Activated CD4-positive, alpha-beta T cell treated with anti-CD3 and anti-CD28 coated beads, Interleukin-2, amount 50 U/mL, for 48 hours (primary cell): ENCODE measurements around the gene NUDT22.

Experiments used
- DNase-seq, 2 experiments: peaks; one replicate each; pipeline ENCODE4 v3.0.0-alpha.2; 2020

The NUDT22 gene

GRCh38 chr11:64225608-64226506, at the start of gene NUDT22, which contains the start of gene TRPT1:
Gene NUDT22, plus strand, starts transcription at chr11:64226274. Its CDS starts 379 bp downstream, at chr11:64226653.
Gene TRPT1, minus strand, starts transcription at chr11:64226186. Its CDS starts 326 bp downstream, at chr11:64225860.
- peak; percentile 96 for DNase-seq

GRCh38 chr11:64176751-64177150, 49.3 kb upstream of the NUDT22 start:
- no peak for DNase-seq

GRCh38 chr11:64178203-64178602, 47.9 kb upstream of the NUDT22 start:
- no peak for DNase-seq

- no peak for DNase-seq
Measured at GRCh38 chr11:64178951-64179639, 47.0 kb upstream of the NUDT22 start.

- DNase-seq: no peak
Measured at GRCh38 chr11:64180891-64181290, 45.2 kb upstream of the NUDT22 start.

GRCh38 chr11:64181506-64182411, 44.3 kb upstream of the NUDT22 start:
- DNase-seq: peak; percentile 48 to 60

GRCh38 chr11:64183890-64184289, 42.2 kb upstream of the NUDT22 start:
- no peak for DNase-seq

- no peak for DNase-seq
Measured at GRCh38 chr11:64185175-64185692, 40.8 kb upstream of the NUDT22 start.

GRCh38 chr11:64185693-64186491, 40.2 kb upstream of the NUDT22 start, which contains the start of gene STIP1:
Gene STIP1, plus strand, starts transcription at chr11:64186171. Its CDS starts 91 bp downstream, at chr11:64186262.
- DNase-seq: peak; percentile 98 to 99

- DNase-seq: peak; percentile 48 to 61
Measured at GRCh38 chr11:64186492-64187165, 39.4 kb upstream of the NUDT22 start.

GRCh38 chr11:64192434-64192833, 33.6 kb upstream of the NUDT22 start:
- no peak for DNase-seq

- no peak for DNase-seq
Measured at GRCh38 chr11:64196626-64197025, 29.4 kb upstream of the NUDT22 start.

- DNase-seq: no peak
Measured at GRCh38 chr11:64198511-64198910, 27.6 kb upstream of the NUDT22 start.

- DNase-seq: no peak
Measured at GRCh38 chr11:64201543-64201942, 24.5 kb upstream of the NUDT22 start.

GRCh38 chr11:64202992-64203391, 23.1 kb upstream of the NUDT22 start:
- no peak for DNase-seq

- no peak for DNase-seq
Measured at GRCh38 chr11:64203421-64204079, 22.5 kb upstream of the NUDT22 start.

GRCh38 chr11:64204080-64204440, 22.0 kb upstream of the NUDT22 start:
- DNase-seq: no peak

- peak; percentile 80 to 84 for DNase-seq
Measured at GRCh38 chr11:64204464-64204989, 21.5 kb upstream of the NUDT22 start.

- DNase-seq: peak; percentile 85 to 88
Measured at GRCh38 chr11:64206457-64207255, 19.4 kb upstream of the NUDT22 start, which contains the start of gene FERMT3. Gene FERMT3, plus strand, starts transcription at chr11:64206721. Its CDS starts 644 bp downstream, at chr11:64207365.
